Non-pigmented ciliary epithelial cell (primary cell): Measurements from ENCODE around the gene SAMHD1.

Experiments
- DNase-seq: peaks from one replicate; pipeline ENCODE4 v3.0.0-alpha.2; 2010; ENCODE audit warnings: low read depth

Gene SAMHD1

DNA sequence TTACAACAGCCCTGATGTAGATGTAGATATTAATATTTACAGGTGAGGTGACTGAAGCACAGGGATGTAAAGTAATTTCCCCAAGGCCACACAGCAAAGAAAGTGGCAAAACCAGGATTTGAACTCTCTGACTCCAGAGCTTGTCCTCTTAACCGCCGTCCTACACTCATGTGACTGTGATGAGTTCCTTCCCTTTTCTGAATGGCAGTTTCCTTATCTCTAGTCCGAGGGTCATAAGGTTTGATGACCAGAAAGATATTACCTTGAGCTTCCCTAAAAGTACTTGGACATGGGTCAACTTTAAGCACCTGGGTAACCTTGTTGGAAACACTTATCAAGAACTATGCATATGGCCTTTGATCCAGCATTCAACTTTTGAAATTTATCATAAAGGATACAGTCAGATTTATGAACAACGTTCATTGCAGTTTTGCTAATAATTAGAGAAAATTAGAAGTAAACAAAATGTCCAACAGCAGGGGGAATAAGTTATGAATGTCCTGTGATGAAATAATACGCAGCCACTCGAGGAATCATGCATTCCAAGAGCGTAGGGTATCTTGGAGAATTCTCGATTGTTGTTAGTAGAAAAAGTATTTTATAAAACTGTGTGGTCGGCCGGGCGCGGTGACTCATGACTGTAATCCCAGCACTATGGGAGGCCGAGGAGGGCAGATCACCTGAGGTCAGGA lies 77.9 kb downstream of the SAMHD1 start:
- no peak for DNase-seq

DNA sequence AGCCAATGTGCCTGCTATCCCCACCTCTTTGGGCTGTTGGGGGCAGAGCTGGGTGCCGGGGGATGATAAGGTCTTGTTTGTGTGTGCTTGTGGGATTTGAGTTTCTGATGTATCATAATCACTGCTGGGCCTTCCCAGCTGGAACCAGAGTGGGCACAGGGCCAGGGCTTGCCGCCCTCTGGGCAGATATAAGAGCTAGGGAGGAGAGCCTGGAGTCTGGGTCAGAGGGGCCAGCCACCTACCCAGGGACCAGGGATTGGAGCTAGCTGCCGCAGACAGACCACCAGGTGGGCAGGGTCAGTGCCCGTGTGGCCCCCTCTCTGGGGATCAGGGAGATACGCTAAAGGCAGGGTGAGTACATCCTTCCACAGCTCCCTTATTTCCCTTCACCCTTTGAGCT lies 78.7 kb downstream of the SAMHD1 start:
- no peak for DNase-seq

DNA sequence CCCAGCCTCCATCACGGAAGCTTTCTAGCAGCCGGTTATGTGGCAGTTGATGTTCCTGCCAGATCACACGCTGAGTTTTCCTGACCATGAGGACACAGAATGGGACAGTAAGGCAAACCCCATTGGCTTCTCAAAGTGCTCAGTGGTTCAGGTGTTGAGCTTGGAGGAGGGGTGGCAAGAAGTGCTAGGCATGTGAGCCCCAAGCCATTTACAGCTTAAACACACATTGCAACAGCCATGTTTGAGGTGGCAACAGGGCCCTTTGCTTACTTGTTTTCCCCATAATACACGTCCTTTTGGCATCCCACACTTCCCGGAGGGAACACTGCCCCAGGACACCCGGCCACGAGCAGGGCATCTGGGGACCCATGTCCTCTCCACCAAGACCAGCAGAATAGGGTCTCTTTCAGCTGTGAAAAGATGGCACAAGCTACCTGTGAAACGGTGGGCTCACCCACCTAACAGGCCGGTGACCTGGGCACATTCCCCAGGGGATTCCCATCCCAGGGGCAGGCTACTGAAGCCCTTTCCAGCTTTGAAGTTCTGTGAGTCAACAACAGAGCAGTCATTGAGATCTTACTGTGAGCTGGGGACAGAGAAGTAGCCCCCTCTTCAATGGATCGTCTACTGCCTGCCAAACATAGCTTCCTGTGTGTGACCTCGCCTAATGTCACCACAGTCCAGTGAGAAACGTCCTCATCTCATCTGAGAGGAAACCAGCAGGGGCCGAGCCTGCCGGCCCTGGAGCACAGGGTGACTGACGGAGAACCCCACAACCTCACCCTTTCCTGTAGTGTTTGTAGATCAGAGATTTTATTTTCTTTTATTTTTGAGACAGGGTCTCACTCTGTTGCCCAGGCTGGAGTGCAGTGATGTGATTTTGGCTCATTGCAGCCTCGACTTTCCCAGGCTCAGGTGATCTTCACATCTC lies 79.6 kb downstream of the SAMHD1 start:
- DNase-seq = no peak

DNA sequence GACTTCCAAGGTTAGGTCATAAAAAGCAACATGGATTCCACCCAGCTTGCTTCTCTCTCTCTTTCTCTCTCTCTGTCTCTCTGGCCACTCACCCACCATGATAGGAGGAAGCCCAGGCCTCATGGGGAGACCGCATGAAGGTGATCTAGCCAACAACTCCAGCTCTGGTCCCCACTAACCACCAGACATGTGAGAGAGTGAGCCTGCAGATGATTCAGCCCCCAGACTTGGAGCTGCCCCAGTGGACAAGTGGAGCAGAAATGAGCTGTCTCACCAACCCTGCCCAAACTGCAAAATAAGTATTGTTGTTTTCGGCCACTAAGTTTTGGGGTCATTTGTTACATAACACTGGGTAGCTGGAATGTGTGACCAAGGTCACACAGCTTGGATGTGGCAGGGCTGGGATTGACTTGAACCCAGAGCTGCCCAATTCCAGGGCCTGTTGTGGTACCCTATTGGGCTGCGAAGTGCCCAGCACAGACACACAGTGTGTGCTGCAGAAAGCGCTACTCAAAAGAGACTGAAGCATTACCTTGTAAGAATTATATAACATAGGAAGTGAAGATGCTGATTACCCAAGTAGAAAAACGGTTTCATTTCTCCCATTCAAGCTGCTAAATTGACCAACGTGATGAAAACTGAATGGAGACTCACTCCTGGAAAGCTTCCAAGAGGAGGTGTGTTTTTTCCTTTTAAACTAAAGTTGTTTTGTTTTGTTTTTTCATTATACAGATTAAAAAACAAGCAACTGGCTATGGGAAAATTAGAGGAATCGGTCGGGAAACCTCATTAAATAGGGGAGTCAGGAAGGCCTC lies 84.6 kb downstream of the SAMHD1 start:
- DNase-seq = no peak

DNA sequence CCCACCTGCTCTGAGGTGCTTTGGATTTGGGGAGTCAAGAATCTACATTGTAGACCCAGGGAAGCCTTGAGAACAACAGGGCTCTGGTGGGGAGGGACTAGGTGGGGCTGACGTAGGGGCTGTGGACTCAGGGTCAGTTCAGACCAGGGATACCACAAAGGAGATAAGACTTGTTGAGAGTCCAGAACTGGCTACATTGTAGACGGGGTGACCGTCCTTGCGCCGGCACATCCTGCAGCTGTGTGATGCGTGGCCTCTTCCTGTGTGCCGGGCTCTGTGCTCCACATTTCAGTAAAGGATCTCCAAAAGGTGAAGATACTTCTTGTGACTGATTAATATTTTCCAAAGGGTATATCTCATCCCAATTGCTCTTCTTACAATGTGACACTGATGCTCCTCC lies 85.3 kb downstream of the SAMHD1 start:
- DNase-seq = no peak

DNA sequence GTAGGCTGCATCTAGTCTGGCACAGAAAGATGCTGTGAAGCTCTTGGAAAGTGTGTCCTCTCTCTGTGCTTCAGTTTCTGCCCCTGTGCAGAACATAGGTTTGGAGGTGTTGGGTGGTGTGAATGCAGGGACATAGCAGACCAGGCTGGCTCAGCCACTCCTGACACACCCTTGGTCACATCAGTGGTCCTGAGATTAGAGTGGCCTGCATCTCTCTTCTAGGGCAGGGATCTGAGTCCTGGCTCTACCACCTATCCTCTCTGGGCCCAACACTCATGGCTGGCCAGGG lies 85.7 kb downstream of the SAMHD1 start:
- DNase-seq = no peak

DNA sequence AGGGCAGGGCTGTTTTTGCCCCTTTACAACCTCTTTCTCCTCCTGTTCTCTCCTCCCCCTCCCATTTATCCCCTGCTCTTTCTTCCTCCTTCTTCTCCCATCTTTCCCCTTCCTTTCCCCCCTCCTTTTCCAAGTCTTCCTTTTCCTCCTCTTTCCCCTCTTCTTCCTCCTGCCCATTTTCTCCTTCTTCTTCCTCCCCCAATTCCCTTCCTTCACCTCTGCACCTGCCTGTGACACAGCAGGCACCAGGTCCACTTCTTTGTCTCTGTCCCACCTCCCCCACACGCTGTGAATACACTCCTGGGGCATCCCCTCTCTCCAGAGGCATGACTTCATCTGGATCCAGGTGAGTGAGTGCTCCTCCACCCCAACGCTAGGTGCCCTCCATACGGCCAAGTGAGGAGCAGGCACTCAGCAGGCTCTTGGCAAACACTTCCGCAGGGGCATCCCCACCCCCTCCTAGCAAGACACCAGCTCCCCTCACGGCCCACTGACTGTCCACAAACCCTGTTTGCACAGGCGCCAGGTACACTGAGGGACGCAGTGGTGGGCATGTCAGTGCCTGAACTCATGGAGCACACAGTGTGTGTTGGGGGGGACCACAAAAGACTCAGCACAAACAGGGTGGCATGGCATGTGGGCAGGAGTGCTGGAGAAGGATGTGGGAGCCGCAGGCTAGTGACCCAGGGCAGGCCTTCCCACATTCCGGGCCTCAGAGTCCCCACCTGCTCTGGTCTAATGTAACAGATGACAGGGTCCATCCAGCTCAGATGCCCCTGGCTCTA lies 86.2 kb downstream of the SAMHD1 start:
- no peak for DNase-seq

DNA sequence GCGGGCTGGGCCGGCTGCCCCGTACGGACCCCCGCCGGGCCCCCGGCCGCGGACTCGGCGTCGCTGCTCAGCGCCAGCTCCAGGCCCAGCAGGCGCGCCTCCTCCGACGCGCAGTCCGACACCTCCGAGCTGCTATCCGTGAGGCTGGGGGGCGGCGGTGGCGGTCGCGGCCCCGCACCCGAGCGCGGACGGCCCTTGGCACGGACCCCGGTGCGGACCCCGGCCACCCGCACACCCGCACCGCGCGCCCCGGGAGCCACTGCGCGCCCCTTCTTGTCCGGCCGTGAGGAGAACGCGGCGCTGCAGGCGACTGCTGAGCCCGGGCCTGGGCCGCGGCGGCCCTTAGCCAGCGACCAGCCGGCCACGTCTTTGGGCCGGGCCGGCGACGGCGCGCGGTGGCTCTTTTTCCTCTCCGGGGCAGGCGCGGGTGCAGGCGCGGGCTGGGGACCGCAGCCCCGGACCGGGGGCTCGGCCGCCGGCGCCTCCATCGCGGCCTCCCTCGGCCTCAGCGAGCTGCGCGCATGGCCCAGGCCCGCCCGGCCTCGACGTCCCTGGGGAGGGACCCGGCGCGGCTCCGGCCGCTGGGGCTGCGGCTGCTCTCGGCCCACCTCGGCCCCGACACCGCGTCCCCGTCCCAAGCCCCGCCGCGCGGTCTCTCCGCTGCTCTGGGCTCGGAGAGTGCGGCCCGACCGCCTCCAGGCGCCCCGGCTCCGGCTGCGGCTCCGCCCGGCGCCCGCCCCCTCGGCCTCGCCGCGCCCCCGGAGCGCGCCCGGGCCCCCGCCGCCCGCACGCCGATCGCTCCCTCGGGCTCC lies 88.4 kb downstream of the SAMHD1 start:
- no peak for DNase-seq

DNA sequence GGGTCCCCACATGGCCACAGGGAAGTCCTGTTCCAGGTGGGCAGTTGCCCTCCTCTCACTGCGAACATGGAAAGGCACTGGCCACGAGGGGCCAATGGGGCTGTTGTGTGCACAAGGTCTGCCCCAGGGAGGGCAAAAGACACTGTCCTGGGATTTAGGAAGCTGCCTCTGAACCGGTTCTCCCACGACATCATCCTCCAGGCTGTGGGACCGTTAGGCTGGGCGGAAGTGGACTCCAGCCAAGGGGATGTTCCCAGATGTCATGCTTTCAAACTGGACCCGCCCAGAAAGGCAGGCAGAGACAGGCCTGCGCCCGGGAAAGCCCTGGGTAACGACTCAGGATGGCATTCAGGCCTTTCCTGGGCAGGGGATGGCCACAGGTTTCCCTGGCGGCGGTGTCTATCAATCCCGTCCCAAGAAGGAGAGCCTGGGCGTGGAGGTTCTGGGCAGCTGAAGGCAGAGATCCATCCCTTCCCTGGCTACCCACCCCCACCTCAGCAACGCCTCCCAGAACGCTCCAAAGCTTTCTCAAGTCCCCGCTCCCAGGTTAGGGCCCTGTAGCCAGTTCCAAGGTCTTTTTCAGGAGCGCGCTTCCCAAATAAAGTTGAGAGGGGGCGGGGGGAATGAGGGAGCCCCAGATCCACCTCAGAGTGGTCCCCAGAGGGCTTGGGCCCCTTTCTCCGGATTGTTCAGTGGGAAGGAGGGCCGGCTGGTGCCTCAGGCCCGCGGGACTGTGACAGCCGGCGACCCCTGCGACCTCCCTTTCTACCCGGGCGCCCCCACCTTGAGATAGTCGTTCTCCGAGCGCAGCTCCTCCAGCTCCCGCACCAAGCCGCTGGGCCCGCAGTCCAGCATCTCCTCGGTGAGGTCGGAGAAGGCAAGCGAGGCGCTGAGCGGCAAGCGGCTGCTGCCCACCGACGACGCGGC lies 89.4 kb downstream of the SAMHD1 start:
- DNase-seq = no peak

DNA sequence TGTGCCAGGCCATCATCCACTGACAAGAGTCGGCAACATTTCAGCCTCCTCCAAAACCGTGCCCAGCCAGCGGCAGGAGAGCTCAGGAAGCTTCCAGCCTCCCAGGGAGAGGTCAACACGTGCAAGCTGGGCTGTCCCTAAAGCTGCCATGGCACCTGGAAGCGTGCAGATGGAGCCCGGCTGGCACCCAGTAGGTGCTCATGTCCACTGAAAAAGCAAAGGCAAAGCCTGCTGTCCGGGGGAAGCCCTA lies 90.0 kb downstream of the SAMHD1 start:
- DNase-seq = no peak

DNA sequence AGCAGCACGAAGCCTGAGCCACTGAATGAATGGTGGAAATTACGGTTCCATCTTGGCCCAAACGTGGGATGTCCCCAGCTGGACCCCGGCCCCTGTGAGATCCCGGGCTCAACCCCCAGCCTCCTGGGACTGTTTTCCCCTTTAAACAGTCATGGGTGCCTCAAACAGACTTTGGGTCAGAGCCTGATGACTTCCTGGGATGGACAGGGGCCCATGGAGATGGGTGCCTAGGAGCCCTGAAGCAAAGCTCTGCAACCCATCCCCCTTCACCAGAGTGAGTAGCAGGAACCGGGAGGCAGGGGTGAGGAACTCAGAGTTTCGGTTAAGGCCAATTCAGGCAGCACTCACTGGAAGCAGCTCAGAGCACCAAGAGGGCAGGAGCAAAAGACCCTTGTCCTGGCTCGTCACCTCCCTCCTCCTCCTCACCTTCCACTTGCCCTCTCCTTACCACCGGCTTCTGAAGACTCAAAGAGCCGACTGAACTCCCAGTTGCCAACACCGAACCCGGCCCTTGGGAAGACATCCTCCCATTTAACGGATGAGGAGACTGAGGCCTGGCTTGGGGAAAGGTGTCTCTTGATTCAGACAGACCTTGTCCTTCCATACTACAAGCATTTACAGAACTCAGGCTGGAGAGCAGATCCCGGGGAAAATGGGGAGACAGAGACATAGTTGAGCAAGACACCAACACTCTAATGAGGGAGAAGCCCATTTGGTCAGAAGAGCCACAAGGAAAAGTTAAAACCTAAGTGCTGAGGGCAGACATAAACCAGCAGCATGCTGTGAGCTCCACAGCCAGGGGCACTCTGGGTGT lies 90.5 kb downstream of the SAMHD1 start:
- no peak for DNase-seq

DNA sequence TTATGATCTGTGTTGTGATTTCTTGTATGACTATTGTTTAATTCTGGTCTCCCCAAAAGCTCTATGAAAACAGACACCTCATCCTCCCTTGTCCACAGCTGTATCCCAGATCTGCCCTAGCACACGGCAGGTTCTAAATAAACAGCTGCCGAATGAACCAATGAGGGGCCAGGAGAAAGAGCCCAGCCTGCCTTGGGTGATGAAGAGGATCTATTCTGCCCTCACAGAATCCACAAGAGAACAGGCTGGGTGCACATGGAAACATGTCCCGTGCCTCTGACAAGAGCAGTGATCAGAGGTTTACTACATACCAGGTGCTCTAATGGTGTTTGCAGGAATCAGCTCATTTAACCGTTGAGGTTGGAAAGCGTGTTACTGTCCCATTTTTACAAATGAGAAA lies 91.2 kb downstream of the SAMHD1 start:
- DNase-seq = no peak

DNA sequence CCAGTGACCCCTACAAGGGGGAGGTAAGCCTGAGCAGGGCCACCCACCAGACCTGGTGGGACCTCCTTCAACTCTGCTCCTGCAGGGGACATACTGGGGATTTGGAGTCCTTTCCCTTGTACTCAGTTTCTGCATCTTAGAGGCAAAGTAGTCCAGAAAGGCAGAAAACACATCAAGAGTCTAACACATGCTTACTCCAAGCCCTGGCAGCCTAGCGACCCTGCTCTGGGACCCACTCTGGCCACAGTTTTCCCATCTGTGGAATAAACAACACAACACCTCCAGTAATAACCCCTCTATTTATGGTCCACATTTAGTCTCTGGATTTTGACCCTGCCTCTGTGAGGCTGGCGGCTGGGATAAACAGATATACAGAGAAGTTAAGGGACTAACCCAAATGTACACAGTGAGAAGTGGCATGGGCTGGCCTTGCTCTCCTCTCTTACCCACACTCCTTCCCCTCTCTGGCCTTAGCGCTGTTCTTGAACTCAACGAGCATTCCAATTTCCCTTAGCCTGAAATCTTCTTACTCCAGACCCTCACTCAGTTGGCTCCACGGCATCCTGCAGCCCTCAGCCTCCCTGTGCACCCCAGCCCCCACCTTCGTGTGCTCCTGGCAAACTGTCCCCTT lies 91.7 kb downstream of the SAMHD1 start:
- DNase-seq = no peak

DNA sequence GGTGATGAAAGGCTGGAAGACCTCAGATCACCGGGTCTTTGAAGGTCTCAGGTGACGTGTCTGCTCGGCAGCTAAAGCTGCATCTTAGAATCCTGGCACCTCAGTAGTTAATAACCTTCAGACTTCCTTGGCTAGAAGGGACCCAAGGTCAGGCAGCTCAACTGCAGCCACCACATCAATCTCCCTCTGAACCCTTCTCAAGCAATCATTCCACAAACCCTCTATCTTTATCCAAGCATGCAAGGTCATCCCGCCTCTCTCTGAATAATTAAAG lies 92.3 kb downstream of the SAMHD1 start:
- DNase-seq = no peak

DNA sequence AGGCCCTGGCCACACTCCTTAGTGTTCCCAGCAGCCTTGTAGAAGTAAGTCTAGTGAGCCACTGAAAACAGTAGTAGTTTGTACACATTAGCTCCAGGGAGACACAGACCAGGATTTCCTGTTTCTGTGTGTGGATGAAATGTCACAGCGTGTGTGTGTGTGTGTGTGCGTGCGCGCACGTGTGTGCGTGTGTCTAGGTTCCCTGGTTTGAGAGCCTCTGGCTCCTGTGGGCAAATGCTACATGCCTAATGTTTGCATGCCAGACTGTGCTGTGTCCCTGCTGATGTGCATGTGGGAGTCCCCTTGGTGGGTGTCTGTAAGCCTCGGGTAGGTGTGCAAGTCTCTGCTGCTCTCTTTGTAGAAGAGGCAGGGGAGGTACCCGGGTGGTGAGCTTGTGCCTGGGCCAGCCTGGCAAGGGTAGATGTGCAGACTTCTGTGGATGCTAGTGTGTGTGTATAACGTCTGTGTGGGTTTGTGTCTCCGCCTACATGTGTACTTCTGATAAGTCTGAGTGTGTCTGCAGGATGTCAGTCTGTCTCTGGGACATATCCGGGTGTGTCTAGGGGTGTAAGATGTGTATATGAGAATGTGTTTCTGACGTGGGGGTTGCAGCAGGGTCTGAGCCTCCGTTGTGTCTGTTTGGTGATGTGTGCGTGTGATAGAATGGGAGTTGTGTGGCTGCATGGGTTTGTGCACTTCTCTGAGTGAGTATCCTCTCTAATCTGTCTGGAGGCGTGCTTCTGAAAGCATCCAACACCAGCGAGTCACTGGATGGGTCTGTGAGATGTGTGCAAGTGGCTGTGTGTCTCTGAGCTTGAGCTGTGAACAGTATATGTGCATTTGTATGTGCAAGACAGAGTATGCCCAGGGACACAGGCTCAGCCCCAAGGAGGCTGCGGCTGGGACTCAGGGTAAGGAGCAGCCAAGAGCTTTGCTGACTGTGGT lies 94.5 kb downstream of the SAMHD1 start:
- DNase-seq = no peak

DNA sequence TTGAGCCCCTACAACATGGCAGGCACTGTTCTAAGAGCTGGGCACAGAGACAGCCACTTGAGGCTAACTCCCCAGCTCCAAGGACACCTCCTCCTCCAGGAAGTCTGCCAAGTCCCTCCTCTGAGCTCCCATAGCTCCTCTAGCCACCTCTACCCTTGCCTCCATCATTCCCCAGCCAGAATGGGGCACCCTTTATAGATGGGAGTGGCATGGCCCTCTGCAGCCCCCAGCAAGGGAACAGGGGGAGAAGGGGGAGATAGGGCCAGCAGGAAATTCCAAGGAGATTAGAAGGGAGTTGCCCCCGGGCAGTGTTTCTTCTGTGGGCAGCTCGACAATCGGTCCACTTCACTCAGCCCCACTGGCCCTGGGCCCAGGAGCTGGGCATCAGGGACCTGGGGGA lies 95.3 kb downstream of the SAMHD1 start:
- DNase-seq = no peak

DNA sequence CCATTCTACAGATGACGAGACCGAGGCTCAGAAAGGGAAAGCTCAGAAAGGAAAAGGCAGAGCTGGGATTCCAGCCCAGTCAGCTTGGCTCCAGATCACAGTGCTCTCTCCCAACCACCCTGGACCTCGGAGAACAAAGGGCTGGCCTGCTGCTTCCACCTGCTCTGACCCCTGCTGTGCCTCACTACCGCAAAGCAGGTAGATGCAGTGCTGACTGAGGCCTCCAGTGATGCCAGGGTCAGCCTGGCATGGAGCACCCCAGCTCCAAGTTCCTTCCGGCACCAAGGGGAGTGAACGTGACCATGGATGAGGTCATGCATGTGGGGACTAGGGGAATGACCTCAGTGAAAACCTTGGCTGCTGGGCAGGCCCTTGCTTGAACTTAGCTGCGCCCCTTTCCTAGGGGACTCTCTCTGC lies 96.3 kb downstream of the SAMHD1 start:
- no peak for DNase-seq
